Endodermal cell (in vitro differentiated cells): Measurements from ENCODE around the gene SHISA9. TPM values are rescaled to one million over a fixed set of nuclear protein-coding genes. Genes with fewer than 3 reads are reported as not detected.

ENCODE experiments used
- DNase-seq: peaks from one replicate; pipeline ENCODE4 v3.0.0-alpha.2; 2017
- H3K27ac ChIP-seq: 2 replicates; pipeline ENCODE4 v1.5.1; 2013; ENCODE audit warnings: mild to moderate bottlenecking, low read depth, low read length, moderate library complexity
- H3K27me3 ChIP-seq: 2 replicates; pipeline ENCODE4 v1.6.1; 2013; ENCODE audit warnings: mild to moderate bottlenecking, low read length, moderate library complexity; ENCODE audit not compliant: insufficient read depth, control insufficient read depth, poor library complexity, severe bottlenecking
- H3K36me3 ChIP-seq: 2 replicates; pipeline ENCODE4 v1.7.0; 2013; ENCODE audit warnings: mild to moderate bottlenecking, low read length, moderate library complexity; ENCODE audit not compliant: control insufficient read depth, insufficient read depth
- H3K4me1 ChIP-seq: one replicate; pipeline ENCODE4 v1.7.0; 2013; ENCODE audit warnings: low read length; ENCODE audit not compliant: control insufficient read depth, insufficient read depth
- H3K4me3 ChIP-seq: 2 replicates; pipeline ENCODE4 v1.5.1; 2013; ENCODE audit warnings: mild to moderate bottlenecking, low read length, moderate library complexity
- H3K9ac ChIP-seq: 2 replicates; pipeline ENCODE4 v1.6.1; 2013; ENCODE audit warnings: mild to moderate bottlenecking, low read length, moderate library complexity; ENCODE audit not compliant: poor library complexity, severe bottlenecking; ENCODE audit errors: extremely low read depth
- H3K9me3 ChIP-seq: 2 replicates; pipeline ENCODE4 v1.6.1; 2013; ENCODE audit warnings: mild to moderate bottlenecking, low read length, moderate library complexity; ENCODE audit not compliant: control insufficient read depth
- H3K27ac Mint-ChIP-seq: 2 replicates; pipeline ENCODE4 v1.8.0; 2020; ENCODE audit warnings: mixed read lengths
- H3K27me3 Mint-ChIP-seq: 2 replicates; pipeline ENCODE4 v1.8.0; 2021; ENCODE audit warnings: mild to moderate bottlenecking, mixed read lengths; ENCODE audit not compliant: insufficient read depth
- H3K36me3 Mint-ChIP-seq: 2 replicates; pipeline ENCODE4 v1.8.0; 2020; ENCODE audit warnings: low read depth, mixed read lengths
- H3K4me1 Mint-ChIP-seq: 2 replicates; pipeline ENCODE4 v1.8.0; 2020; ENCODE audit warnings: mixed read lengths
- H3K4me3 Mint-ChIP-seq: 2 replicates; pipeline ENCODE4 v1.8.0; 2020; ENCODE audit warnings: mild to moderate bottlenecking, moderate library complexity, mixed read lengths
- H3K9me3 Mint-ChIP-seq: 2 replicates; pipeline ENCODE4 v1.8.0; 2020; ENCODE audit warnings: mild to moderate bottlenecking, mixed read lengths
- CTCF ChIP-seq: fragments of 200-600 bp; sonication (generic); conservative IDR thresholded peaks from 2 replicates; pipeline ENCODE4 v1.5.0; 2021; ENCODE audit warnings: antibody characterized with exemption, mild to moderate bottlenecking
- WGBS, 2 experiments: methylation state at CpG; one replicate each; pipeline versions ENCODE4 v1.1.5 to v1.1.7; 2013; ENCODE audit warnings: missing lambda C conversion rate in 2 of 2, mixed read lengths in 1 of 2; ENCODE audit not compliant: insufficient coverage in 1 of 2, insufficient read length in 1 of 2; 5-methylcytosine and 5-hydroxymethylcytosine counted together
- total RNA-seq, 2 donors: library from RNA; stranded (reverse); fragmentation: NEBNext Ultra II Directional in 1 of 2; extraction: Animal tissue kit (Norgen Biotek cat#: 25700) in 1 of 2; gene quantifications; 2 replicates in 1 of 2; 3 replicates in 1 of 2; pipeline ENCODE4 v1.2.1, GENCODE V29; 2021

The SHISA9 gene
- total RNA-seq, 2 donors from 2014 or later, result 5.2 to 27.8 TPM

GRCh38 chr16:13155377-13155776 is 254.0 kb downstream of the SHISA9 start:
- no peak overlapping the region for H3K27ac Mint-ChIP-seq
- H3K4me1 Mint-ChIP-seq, result peaks cover 48% of the 10 kb centered on the region
- no peak overlapping the region for H3K4me3 ChIP-seq
- no peaks in the 10 kb centered on the region for H3K36me3 Mint-ChIP-seq
- DNase-seq, result no peak
- H3K36me3 ChIP-seq, result no peaks in the 10 kb centered on the region
- H3K27me3 Mint-ChIP-seq, result no peaks in the 10 kb centered on the region
- no peaks in the 10 kb centered on the region for H3K9me3 ChIP-seq
- no peak overlapping the region for H3K27ac ChIP-seq
- no peak overlapping the region for H3K4me3 Mint-ChIP-seq
- H3K9ac ChIP-seq, result no peak overlapping the region
- no peaks in the 10 kb centered on the region for H3K9me3 Mint-ChIP-seq
- H3K4me1 ChIP-seq, result peaks cover 9% of the 10 kb centered on the region
- WGBS, 2 experiments, result 67% methylated on average over 2 of the region's 2 CpGs; no CpG with 5 or more reads in 1 of the 2 experiments
- no peaks in the 10 kb centered on the region for H3K27me3 ChIP-seq
- no peak for TF ChIP-seq CTCF

- Histone ChIP-seq H3K36me3 (no peaks in the 10 kb centered on the region), H3K4me1 (peaks cover 7% of the 10 kb centered on the region), H3K9me3 (no peaks in the 10 kb centered on the region), H3K9ac (no peak overlapping the region), H3K27me3 (no peaks in the 10 kb centered on the region), H3K4me3 (no peak overlapping the region), H3K27ac (no peak overlapping the region)
- Mint-ChIP-seq H3K27me3 (no peaks in the 10 kb centered on the region), H3K9me3 (no peaks in the 10 kb centered on the region), H3K36me3 (no peaks in the 10 kb centered on the region), H3K4me3 (no peak overlapping the region), H3K27ac (peak overlapping the region; percentile 6), H3K4me1 (peaks cover 48% of the 10 kb centered on the region)
- DNase-seq, result no peak
- WGBS, 2 experiments, result 79 to 86% methylated on average over 3 of the region's 3 CpGs
- no peak for TF ChIP-seq CTCF
Measured at GRCh38 chr16:13155780-13156179, 254.4 kb downstream of the SHISA9 start.

- H3K4me3 ChIP-seq, result no peak overlapping the region
- no peaks in the 10 kb centered on the region for H3K9me3 ChIP-seq
- TF ChIP-seq CTCF, result no peak
- no peaks in the 10 kb centered on the region for H3K27me3 Mint-ChIP-seq
- H3K36me3 Mint-ChIP-seq, result no peaks in the 10 kb centered on the region
- H3K4me1 ChIP-seq, result peaks cover 7% of the 10 kb centered on the region
- no peak overlapping the region for H3K4me3 Mint-ChIP-seq
- no peak overlapping the region for H3K27ac Mint-ChIP-seq
- no peaks in the 10 kb centered on the region for H3K9me3 Mint-ChIP-seq
- no peak overlapping the region for H3K27ac ChIP-seq
- H3K36me3 ChIP-seq, result no peaks in the 10 kb centered on the region
- peaks cover 49% of the 10 kb centered on the region for H3K4me1 Mint-ChIP-seq
- H3K27me3 ChIP-seq, result no peaks in the 10 kb centered on the region
- 100% methylated on average over 1 to 3 of the region's 3 CpGs for WGBS, 2 experiments
- DNase-seq, result no peak
- H3K9ac ChIP-seq, result no peak overlapping the region
Measured at GRCh38 chr16:13157082-13157481, 255.7 kb downstream of the SHISA9 start.
